GM12892 (cell line): ENCODE data around the gene ZRANB3.

Experiments
- POLR2A ChIP-seq: IDR thresholded peaks from 2 replicates; pipeline ENCODE4 v1.6.1; 2011; ENCODE audit warnings: low read depth, low read length, control low read depth
- POLR2AphosphoS5 ChIP-seq: IDR thresholded peaks from 2 replicates; pipeline ENCODE4 v1.6.1; 2011; ENCODE audit warnings: low read depth, low read length, control low read depth
- TAF1 ChIP-seq: IDR thresholded peaks from 2 replicates; pipeline ENCODE4 v1.6.1; 2011; ENCODE audit warnings: low read depth, mild to moderate bottlenecking, control low read depth, low read length, borderline replicate concordance

DNA sequence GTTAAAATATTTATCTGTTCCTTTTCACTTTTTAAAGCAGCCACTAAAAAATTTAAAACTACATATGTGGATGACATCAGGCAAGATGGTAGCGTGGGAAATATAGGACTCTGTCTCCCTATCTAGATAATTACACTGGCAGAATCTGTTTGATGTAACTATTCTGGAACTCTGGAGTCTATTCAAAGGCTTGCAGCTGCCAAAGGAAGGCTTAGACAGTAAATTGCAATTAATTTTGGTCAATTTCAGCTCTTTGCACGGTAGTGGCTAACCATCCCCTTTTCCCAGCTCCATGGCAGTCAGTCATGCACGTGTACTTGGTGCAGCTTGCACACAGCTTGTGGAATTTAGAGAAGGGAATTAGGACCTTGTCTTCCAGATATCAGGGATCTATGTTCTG lies 343.7 kb downstream of the ZRANB3 start:
- TF ChIP-seq POLR2A: no peak
- TF ChIP-seq POLR2AphosphoS5: no peak
- TF ChIP-seq TAF1: no peak
